Measurements from ENCODE around the gene TAMM41.

DNA sequence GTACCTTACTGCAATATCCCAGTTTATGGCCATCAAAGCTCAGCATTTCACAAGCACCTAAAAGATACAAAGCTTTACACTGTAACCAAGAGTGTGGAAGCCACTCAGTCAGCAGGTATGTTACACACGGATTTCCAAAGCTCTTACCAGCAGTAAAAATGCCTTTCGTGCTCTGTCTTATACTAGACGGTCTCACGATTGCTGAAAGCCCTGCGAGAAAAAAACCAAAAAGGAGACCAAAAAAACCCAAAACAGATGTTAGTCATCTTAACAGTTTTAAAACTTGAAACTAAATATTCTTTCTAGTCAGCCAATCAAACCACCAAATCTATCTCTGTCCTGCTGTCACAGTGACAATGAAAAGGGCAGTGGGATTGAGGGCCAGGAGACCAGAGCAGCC is 39.0 kb downstream of the TAMM41 start:
- TF ChIP-seq, protein P1, sequence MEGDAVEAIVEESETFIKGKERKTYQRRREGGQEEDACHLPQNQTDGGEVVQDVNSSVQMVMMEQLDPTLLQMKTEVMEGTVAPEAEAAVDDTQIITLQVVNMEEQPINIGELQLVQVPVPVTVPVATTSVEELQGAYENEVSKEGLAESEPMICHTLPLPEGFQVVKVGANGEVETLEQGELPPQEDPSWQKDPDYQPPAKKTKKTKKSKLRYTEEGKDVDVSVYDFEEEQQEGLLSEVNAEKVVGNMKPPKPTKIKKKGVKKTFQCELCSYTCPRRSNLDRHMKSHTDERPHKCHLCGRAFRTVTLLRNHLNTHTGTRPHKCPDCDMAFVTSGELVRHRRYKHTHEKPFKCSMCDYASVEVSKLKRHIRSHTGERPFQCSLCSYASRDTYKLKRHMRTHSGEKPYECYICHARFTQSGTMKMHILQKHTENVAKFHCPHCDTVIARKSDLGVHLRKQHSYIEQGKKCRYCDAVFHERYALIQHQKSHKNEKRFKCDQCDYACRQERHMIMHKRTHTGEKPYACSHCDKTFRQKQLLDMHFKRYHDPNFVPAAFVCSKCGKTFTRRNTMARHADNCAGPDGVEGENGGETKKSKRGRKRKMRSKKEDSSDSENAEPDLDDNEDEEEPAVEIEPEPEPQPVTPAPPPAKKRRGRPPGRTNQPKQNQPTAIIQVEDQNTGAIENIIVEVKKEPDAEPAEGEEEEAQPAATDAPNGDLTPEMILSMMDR (IDR thresholded peaks at IDR 0.05) = no peak
- TF ChIP-seq POLR2A (IDR thresholded peaks at IDR 0.05) (no peak), POLR2AphosphoS5 (IDR thresholded peaks at IDR 0.05) (no peak)

Data from breast epithelium (tissue), 3 donors.